Caco-2 (cell line): ENCODE data around the gene COA5. TPM values are rescaled to one million over a fixed set of nuclear protein-coding genes. Genes with fewer than 3 reads are reported as not detected.

ENCODE experiments used
- BruUV-seq: library from RNA; stranded (reverse); fragments of 400-500 nt; replicated peaks from 2 replicates; lab custom pipeline; 2021; lab: Mats Ljungman, UMichigan
- CTCF ChIA-PET: fragments of 300-600 bp; sonication (Branson Sonifier 250); formaldehyde crosslinking; loops from one replicate; lab custom pipeline; 2022; ENCODE audit warnings: antibody characterized with exemption; lab: Charles Lee
- POLR2A ChIA-PET: fragments of 300-600 bp; sonication (Branson Sonifier 250); formaldehyde crosslinking; loops from one replicate; lab custom pipeline; 2022; ENCODE audit warnings: antibody characterized with exemption; lab: Charles Lee
- DNase-seq, 2 experiments: peaks; one replicate each; pipeline versions ENCODE4 v3.0.0 to v3.0.0-alpha.2; 2020 to 2022
- H3K27me3 ChIP-seq: replicated peaks from 2 replicates; pipeline ENCODE4 v1.6.0; 2011; ENCODE audit warnings: low read length; ENCODE audit not compliant: control insufficient read depth, insufficient read depth
- H3K36me3 ChIP-seq: 2 replicates; pipeline ENCODE4 v1.5.1; 2011; ENCODE audit warnings: low read length; ENCODE audit not compliant: control insufficient read depth, insufficient read depth
- H3K4me1 ChIP-seq: fragments of 250-450 bp; sonication (Bioruptor Pico); 2 replicates; pipeline ENCODE4 v1.5.1; 2020; ENCODE audit warnings: mild to moderate bottlenecking
- H3K4me3 ChIP-seq: 2 replicates; pipeline ENCODE4 v1.5.1; 2011; ENCODE audit warnings: low read depth, mild to moderate bottlenecking, control low read depth, low read length
- H3K9me3 ChIP-seq: fragments of 250-450 bp; sonication (Bioruptor Pico); 2 replicates; pipeline ENCODE4 v1.5.1; 2020; ENCODE audit warnings: mild to moderate bottlenecking, moderate library complexity
- H3K27ac Mint-ChIP-seq: one replicate; pipeline ENCODE4 v1.8.0; 2022; ENCODE audit warnings: mixed read lengths; ENCODE audit not compliant: unreplicated experiment
- H3K27me3 Mint-ChIP-seq: one replicate; pipeline ENCODE4 v1.8.0; 2022; ENCODE audit warnings: mixed read lengths; ENCODE audit not compliant: insufficient read depth, unreplicated experiment
- H3K36me3 Mint-ChIP-seq: one replicate; pipeline ENCODE4 v1.8.0; 2022; ENCODE audit warnings: mild to moderate bottlenecking, mixed read lengths; ENCODE audit not compliant: insufficient read depth, unreplicated experiment
- H3K4me1 Mint-ChIP-seq: one replicate; pipeline ENCODE4 v1.8.0; 2022; ENCODE audit warnings: low read depth, mixed read lengths; ENCODE audit not compliant: unreplicated experiment
- H3K4me3 Mint-ChIP-seq: one replicate; pipeline ENCODE4 v1.8.0; 2022; ENCODE audit warnings: mild to moderate bottlenecking, moderate library complexity, mixed read lengths; ENCODE audit not compliant: unreplicated experiment
- H3K9me3 Mint-ChIP-seq: one replicate; pipeline ENCODE4 v1.8.0; 2022; ENCODE audit warnings: mixed read lengths; ENCODE audit not compliant: unreplicated experiment
- intact Hi-C: fragments of 100-400 bp; cut with micrococcal nuclease; formaldehyde crosslinking; loops from one replicate; pipeline ENCODE4 v1.10.0; 2022; ENCODE audit not compliant: unreplicated experiment
- total RNA-seq: library from RNA; stranded (reverse); gene quantifications from 2 replicates; pipeline ENCODE4 v1.2.3, GENCODE V29; 2022
- TF ChIP-seq, protein P1 (sequence below), 2 experiments: fragments of 200-600 bp in 1 of 2; IDR thresholded peaks; 1 replicate in 1 of 2; 2 replicates in 1 of 2; pipeline versions ENCODE4 v1.5.1 to v1.8.0; 2011 to 2022; ENCODE audit warnings: antibody characterized with exemption in 1 of 2, control low read depth in 1 of 2, inconsistent platforms in 1 of 2, low read depth in 1 of 2, low read length in 1 of 2, mild to moderate bottlenecking in 1 of 2, moderate library complexity in 1 of 2; ENCODE audit not compliant: insufficient read depth in 1 of 2, severe bottlenecking in 1 of 2, unreplicated experiment in 1 of 2

The COA5 gene
- total RNA-seq, 1 experiment from 2014 or later = 35.7 TPM

DNA sequence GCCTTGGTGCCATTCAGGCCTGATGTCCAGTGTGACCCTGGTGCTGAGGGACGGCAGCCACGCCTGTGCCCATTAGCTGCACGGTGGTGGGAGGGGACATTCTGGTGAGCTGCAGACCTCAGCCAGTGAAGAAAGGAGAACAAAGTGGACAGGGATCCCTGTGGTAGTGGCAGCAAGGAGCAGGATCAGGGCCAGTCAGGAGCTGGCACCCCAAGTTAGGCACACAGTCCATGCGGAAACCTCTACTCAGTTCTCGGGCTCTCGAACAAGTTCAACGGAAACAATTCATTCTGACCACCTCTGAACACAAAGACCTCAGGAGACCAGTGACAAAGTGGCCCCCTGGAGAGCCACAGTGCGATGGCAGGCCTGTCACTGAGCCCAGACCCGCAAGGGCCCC lies 30.1 kb downstream of the COA5 start:
- CTCF ChIA-PET = no interaction called here
- POLR2A ChIA-PET = no interaction called here
- Histone ChIP-seq H3K36me3 (no peaks in the 10 kb centered on the region), H3K4me1 (no peaks in the 10 kb centered on the region), H3K27me3 (no peaks in the 10 kb centered on the region), H3K9me3 (no peaks in the 10 kb centered on the region), H3K4me3 (no peak overlapping the region)
- no TSS peak for BruUV-seq
- H3K4me3 Mint-ChIP-seq = no peak overlapping the region
- intact Hi-C loops = loop anchor here (5.0 kb wide), 1 partner anchor 361 kb away; no protein-coding TSS in a partner anchor
- H3K9me3 Mint-ChIP-seq = no peaks in the 10 kb centered on the region
- no peaks in the 10 kb centered on the region for H3K27me3 Mint-ChIP-seq
- H3K27ac Mint-ChIP-seq = no peak overlapping the region
- H3K36me3 Mint-ChIP-seq = peaks cover 6% of the 10 kb centered on the region
- TF ChIP-seq, protein P1, sequence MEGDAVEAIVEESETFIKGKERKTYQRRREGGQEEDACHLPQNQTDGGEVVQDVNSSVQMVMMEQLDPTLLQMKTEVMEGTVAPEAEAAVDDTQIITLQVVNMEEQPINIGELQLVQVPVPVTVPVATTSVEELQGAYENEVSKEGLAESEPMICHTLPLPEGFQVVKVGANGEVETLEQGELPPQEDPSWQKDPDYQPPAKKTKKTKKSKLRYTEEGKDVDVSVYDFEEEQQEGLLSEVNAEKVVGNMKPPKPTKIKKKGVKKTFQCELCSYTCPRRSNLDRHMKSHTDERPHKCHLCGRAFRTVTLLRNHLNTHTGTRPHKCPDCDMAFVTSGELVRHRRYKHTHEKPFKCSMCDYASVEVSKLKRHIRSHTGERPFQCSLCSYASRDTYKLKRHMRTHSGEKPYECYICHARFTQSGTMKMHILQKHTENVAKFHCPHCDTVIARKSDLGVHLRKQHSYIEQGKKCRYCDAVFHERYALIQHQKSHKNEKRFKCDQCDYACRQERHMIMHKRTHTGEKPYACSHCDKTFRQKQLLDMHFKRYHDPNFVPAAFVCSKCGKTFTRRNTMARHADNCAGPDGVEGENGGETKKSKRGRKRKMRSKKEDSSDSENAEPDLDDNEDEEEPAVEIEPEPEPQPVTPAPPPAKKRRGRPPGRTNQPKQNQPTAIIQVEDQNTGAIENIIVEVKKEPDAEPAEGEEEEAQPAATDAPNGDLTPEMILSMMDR (IDR thresholded peaks at IDR 0.05; ENCODE audit: insufficient read depth in 1 of 2, low read depth in 1 of 2, low read length in 1 of 2, severe bottlenecking in 1 of 2, unreplicated experiment in 1 of 2) = no peak
- H3K4me1 Mint-ChIP-seq = no peaks in the 10 kb centered on the region
- DNase-seq = no peak

DNA sequence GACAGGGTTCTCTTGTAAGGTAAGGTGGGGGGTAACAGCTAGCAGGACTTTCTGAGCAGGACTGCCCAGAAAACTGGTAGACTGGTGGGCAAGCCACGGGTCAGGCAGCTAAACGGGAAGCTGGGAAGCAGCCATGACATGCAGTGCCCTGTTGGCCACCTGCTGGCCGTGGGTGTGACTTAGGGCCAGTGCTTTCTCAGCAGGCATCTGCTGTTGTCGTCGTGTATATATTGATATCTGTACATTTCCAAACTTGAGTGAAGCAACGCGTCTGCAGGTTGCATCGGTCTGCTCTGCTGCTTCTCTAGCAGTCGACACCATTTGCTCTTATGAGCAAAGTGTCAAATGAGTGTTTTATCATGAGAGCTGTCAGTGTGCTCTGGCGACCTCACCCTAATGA lies 31.0 kb downstream of the COA5 start:
- Mint-ChIP-seq H3K36me3 (peaks cover 6% of the 10 kb centered on the region), H3K4me1 (no peaks in the 10 kb centered on the region), H3K4me3 (no peak overlapping the region), H3K9me3 (no peaks in the 10 kb centered on the region), H3K27ac (no peak overlapping the region), H3K27me3 (no peaks in the 10 kb centered on the region)
- no peak for DNase-seq
- ChIA-PET CTCF (no interaction called here), POLR2A (no interaction called here)
- H3K9me3 ChIP-seq = no peaks in the 10 kb centered on the region
- BruUV-seq = no TSS peak
- TF ChIP-seq, protein P1 (IDR thresholded peaks at IDR 0.05; ENCODE audit: insufficient read depth in 1 of 2, low read depth in 1 of 2, low read length in 1 of 2, severe bottlenecking in 1 of 2, unreplicated experiment in 1 of 2) = peak in 1 of 2 experiments; percentile 31
- no peak overlapping the region for H3K4me3 ChIP-seq
- no peaks in the 10 kb centered on the region for H3K27me3 ChIP-seq
- no peaks in the 10 kb centered on the region for H3K4me1 ChIP-seq
- intact Hi-C loops = loop anchor here (5.0 kb wide), 1 partner anchor 360 kb away; no protein-coding TSS in a partner anchor
- H3K36me3 ChIP-seq = no peaks in the 10 kb centered on the region

DNA sequence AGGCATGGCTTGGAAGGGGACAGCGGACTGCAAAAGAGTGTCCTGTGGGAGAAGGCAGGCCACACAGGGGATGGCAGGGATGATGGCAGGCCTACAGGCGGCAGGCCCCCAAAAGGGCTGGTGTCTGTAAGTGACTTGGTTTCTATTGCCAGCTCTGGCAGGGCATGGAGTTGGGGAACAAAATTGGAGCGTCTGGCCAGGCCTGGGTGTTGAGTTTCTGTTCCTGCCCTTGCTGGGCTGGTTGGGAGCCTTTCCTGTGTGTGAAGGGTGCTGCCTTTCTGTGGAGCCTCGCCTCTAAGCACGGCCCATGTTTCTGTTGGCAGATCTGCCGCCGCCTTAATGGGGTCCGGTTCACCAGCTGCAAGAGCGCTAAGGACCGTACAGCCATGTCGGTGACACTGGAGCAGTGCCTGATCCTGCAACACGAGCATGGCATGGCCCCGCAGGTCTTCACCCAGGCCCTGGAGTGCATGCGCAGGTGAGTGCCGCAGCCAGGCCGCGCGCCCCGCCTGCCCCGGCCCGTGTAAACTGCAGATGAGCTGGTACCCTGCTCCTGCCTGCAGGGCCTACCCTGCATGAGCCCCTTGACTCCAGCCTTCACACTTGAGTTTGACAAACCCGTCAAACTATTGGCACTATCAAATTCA lies 31.5 kb downstream of the COA5 start:
- ChIA-PET CTCF (no interaction called here), POLR2A (no interaction called here)
- Mint-ChIP-seq H3K9me3 (no peaks in the 10 kb centered on the region), H3K27ac (peak overlapping the region; percentile 64), H3K27me3 (no peaks in the 10 kb centered on the region), H3K4me1 (no peaks in the 10 kb centered on the region), H3K36me3 (peaks cover 6% of the 10 kb centered on the region), H3K4me3 (no peak overlapping the region)
- H3K9me3 ChIP-seq = no peaks in the 10 kb centered on the region
- no peaks in the 10 kb centered on the region for H3K27me3 ChIP-seq
- H3K36me3 ChIP-seq = no peaks in the 10 kb centered on the region
- TF ChIP-seq, protein P1 (IDR thresholded peaks at IDR 0.05; ENCODE audit: insufficient read depth in 1 of 2, low read depth in 1 of 2, low read length in 1 of 2, severe bottlenecking in 1 of 2, unreplicated experiment in 1 of 2) = no peak
- no peaks in the 10 kb centered on the region for H3K4me1 ChIP-seq
- BruUV-seq = no TSS peak
- DNase-seq = no peak
- intact Hi-C loops = loop anchor here (5.0 kb wide), 1 partner anchor 359 kb away; no protein-coding TSS in a partner anchor
- H3K4me3 ChIP-seq = no peak overlapping the region
